HG03025 (cell line): ENCODE data around the gene RAB40C.

Experiments used
- ATAC-seq: cut with Tn5 transposase; IDR thresholded peaks from one replicate; pipeline ENCODE4 v1.9.1; 2021; ENCODE audit warnings: mild to moderate bottlenecking, moderate library complexity; ENCODE audit not compliant: unreplicated experiment, low FRiP score

Gene RAB40C

DNA sequence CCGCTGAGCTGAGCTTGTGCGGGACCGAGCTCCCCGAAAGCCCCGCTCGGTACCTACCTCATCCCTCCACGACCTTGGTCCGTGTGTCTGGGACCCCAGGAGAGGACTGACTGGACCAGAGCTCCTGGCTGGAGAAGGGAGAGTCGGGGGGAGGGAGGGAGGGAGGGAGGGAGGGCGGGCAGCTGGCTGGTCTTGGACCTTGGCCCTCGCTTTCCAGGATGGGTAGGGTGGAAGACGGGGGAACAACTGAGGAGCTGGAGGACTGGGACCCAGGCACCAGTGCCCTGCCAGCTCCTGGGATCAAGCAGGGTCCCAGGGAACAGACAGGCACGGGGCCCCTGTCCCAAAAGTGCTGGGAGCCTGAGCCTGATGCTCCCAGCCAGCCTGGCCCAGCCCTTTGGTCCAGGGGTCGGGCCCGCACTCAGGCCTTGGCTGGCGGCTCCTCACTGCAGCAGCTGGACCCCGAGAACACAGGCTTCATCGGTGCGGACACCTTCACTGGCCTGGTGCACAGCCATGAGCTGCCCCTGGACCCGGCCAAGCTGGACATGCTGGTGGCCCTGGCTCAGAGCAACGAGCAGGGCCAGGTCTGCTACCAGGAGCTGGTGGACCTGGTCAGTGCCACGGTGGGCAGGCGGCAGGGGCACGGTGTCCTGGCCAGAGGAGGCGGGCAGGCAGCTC is 86.2 kb downstream of the RAB40C start:
- no peak for ATAC-seq

DNA sequence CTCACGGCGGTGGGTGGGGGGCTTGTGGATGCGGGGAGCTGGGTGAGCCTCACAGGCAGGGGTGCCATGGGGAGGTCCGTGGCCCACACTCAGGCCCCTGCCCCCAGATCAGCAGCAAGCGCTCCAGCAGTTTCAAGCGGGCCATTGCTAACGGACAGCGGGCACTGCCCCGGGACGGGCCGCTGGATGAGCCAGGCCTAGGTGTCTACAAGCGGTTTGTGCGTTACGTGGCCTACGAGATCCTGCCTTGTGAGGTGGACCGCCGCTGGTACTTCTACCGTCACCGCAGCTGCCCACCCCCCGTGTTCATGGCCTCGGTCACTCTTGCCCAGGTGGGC is 86.7 kb downstream of the RAB40C start:
- no peak for ATAC-seq

DNA sequence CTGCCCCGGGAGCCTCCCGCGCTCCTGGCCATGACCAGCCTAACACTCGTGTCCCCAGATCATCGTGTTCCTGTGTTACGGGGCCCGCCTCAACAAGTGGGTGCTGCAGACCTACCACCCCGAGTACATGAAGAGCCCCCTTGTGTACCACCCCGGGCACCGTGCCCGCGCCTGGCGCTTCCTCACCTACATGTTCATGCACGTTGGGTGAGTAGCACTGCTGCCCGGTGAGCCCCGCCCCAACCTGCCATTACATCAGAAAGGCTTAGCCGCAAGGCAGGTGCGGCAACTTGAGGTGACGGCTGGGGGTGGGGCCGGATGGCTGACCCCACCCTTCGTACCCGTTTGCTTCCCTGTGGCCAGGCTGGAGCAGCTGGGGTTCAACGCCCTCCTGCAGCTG is 87.0 kb downstream of the RAB40C start:
- no peak for ATAC-seq

DNA sequence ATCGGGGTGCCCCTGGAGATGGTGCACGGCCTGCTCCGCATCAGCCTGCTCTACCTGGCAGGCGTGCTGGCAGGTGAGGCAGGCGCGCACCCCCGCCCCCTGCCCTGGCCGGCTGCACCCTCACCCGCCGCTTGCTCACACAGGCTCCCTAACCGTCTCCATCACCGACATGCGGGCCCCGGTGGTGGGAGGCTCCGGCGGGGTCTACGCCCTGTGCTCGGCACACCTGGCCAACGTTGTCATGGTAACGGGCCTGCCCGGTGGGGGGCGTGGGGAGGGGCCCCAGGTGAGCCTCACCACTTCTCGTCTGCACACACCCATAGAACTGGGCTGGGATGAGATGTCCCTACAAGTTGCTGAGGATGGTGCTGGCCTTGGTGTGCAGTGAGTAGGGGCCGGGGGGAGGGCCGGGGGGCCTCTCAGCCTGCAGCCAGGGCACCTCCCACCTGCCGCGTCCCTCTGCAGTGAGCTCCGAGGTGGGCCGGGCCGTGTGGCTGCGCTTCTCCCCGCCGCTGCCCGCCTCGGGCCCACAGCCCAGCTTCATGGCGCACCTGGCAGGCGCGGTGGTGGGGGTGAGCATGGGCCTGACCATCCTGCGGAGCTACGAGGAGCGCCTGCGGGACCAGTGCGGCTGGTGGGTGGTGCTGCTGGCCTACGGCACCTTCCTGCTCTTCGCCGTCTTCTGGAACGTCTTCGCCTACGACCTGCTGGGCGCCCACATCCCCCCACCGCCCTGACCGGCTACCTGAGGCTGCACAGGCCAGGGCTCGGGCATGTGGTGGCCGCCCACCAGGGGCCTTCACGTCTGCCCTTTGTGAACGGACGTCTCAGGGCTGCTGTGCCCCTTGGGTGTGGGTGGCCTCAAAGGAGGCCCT is 87.7 kb downstream of the RAB40C start:
- no peak for ATAC-seq

DNA sequence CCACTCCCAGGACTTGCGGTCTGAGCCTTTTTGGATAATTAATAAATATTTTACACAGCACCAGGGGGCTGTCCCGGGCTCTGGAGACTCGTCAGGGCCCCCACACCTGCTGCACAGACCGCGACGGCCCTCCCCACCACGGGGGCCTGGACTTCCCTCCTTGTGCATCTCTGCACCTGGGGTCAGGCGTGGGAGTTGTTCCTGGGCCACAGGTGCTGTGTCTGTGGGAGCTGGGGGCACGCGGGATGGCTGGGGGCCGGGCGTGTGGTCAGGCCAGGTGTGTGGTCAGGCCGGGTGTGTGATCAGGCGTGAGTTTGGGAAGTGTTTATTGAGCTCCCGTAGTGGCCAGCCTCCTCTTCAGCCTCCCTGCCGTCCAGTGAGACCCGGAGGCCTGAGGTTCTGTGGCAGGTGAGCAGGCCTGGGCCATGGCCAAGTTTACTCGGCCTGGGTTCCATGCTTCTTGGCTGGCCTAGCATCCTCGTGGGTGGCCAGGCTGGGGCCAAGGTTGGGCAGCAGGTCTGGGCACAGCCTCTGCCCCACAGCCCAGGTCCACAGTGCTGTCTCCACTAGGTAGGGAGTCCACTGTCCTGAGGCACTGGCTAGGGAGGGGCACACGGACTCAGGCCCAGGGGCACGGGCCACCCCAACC is 88.5 kb downstream of the RAB40C start:
- ATAC-seq: no peak
